Measurements from ENCODE around the gene UBTF.

UBTF gene

GRCh38 chr17:44222112-44222869, 2.8 kb upstream of the UBTF start:
- Histone ChIP-seq H3K9ac (ENCODE audit: low read depth in 1 of 2, low read length in 2 of 2) (peak overlapping the region; percentile 79 to 95), H3K9me3 (ENCODE audit: control insufficient read depth in 2 of 2, low read length in 2 of 2) (no peaks in the 10 kb centered on the region), H3K27ac (ENCODE audit: low read depth in 2 of 2, low read length in 2 of 2) (peak overlapping the region; percentile 96 to 97), H3K36me3 (ENCODE audit: control insufficient read depth in 2 of 2, insufficient read depth in 2 of 2, low read length in 2 of 2) (peaks cover 0 to 2% of the 10 kb centered on the region in 2 donors), H3K4me3 (ENCODE audit: low read length in 2 of 2) (peak overlapping the region; percentile 78 to 84), H3K27me3 (ENCODE audit: control insufficient read depth in 2 of 2, insufficient read depth in 2 of 2, low read length in 2 of 2) (no peaks in the 10 kb centered on the region), H3K4me1 (ENCODE audit: control insufficient read depth in 2 of 2, insufficient read depth in 2 of 2, low read length in 2 of 2) (peaks cover 27 to 28% of the 10 kb centered on the region in 2 donors)

GRCh38 chr17:44221862-44222111, 2.3 kb upstream of the UBTF start:
- Histone ChIP-seq H3K9ac (ENCODE audit: low read depth in 1 of 2, low read length in 2 of 2) (peak overlapping the region; percentile 79 to 95), H3K27me3 (ENCODE audit: control insufficient read depth in 2 of 2, insufficient read depth in 2 of 2, low read length in 2 of 2) (no peaks in the 10 kb centered on the region), H3K9me3 (ENCODE audit: control insufficient read depth in 2 of 2, low read length in 2 of 2) (no peaks in the 10 kb centered on the region), H3K4me3 (ENCODE audit: low read length in 2 of 2) (peak overlapping the region; percentile 78 to 84), H3K4me1 (ENCODE audit: control insufficient read depth in 2 of 2, insufficient read depth in 2 of 2, low read length in 2 of 2) (peaks cover 32% of the 10 kb centered on the region in 2 donors), H3K36me3 (ENCODE audit: control insufficient read depth in 2 of 2, insufficient read depth in 2 of 2, low read length in 2 of 2) (peaks cover 4 to 5% of the 10 kb centered on the region in 2 donors), H3K27ac (ENCODE audit: low read depth in 2 of 2, low read length in 2 of 2) (peak overlapping the region; percentile 96 to 97)

- H3K9ac ChIP-seq (ENCODE audit: low read depth in 1 of 2, low read length in 2 of 2): peak overlapping the region; percentile 79 to 95
- no peaks in the 10 kb centered on the region for H3K9me3 ChIP-seq (ENCODE audit: control insufficient read depth in 2 of 2, low read length in 2 of 2)
- H3K4me3 ChIP-seq (ENCODE audit: low read length in 2 of 2): peak overlapping the region; percentile 78 to 84
- no peaks in the 10 kb centered on the region for H3K27me3 ChIP-seq (ENCODE audit: control insufficient read depth in 2 of 2, insufficient read depth in 2 of 2, low read length in 2 of 2)
- peak overlapping the region; percentile 96 to 97 for H3K27ac ChIP-seq (ENCODE audit: low read depth in 2 of 2, low read length in 2 of 2)
- peaks cover 32 to 37% of the 10 kb centered on the region in 2 donors for H3K4me1 ChIP-seq (ENCODE audit: control insufficient read depth in 2 of 2, insufficient read depth in 2 of 2, low read length in 2 of 2)
- H3K36me3 ChIP-seq (ENCODE audit: control insufficient read depth in 2 of 2, insufficient read depth in 2 of 2, low read length in 2 of 2): peaks cover 10 to 11% of the 10 kb centered on the region in 2 donors
Measured at GRCh38 chr17:44221084-44221861, 1.8 kb upstream of the UBTF start.

GRCh38 chr17:44220213-44221083, 973 bp upstream of the UBTF start:
- Histone ChIP-seq H3K27me3 (ENCODE audit: control insufficient read depth in 2 of 2, insufficient read depth in 2 of 2, low read length in 2 of 2) (no peaks in the 10 kb centered on the region), H3K9ac (ENCODE audit: low read depth in 1 of 2, low read length in 2 of 2) (peak overlapping the region; percentile 86 to 95), H3K4me1 (ENCODE audit: control insufficient read depth in 2 of 2, insufficient read depth in 2 of 2, low read length in 2 of 2) (peaks cover 32 to 41% of the 10 kb centered on the region in 2 donors), H3K27ac (ENCODE audit: low read depth in 2 of 2, low read length in 2 of 2) (peak overlapping the region; percentile 96 to 97), H3K9me3 (ENCODE audit: control insufficient read depth in 2 of 2, low read length in 2 of 2) (no peaks in the 10 kb centered on the region), H3K36me3 (ENCODE audit: control insufficient read depth in 2 of 2, insufficient read depth in 2 of 2, low read length in 2 of 2) (peaks cover 18 to 19% of the 10 kb centered on the region in 2 donors), H3K4me3 (ENCODE audit: low read length in 2 of 2) (peak overlapping the region; percentile 78 to 84)

GRCh38 chr17:44219108-44219615, 313 bp downstream of the UBTF start:
- H3K4me1 ChIP-seq (ENCODE audit: control insufficient read depth in 2 of 2, insufficient read depth in 2 of 2, low read length in 2 of 2): peaks cover 32 to 44% of the 10 kb centered on the region in 2 donors
- peak overlapping the region; percentile 75 to 94 for H3K9ac ChIP-seq (ENCODE audit: low read depth in 1 of 2, low read length in 2 of 2)
- peaks cover 31 to 32% of the 10 kb centered on the region in 2 donors for H3K36me3 ChIP-seq (ENCODE audit: control insufficient read depth in 2 of 2, insufficient read depth in 2 of 2, low read length in 2 of 2)
- H3K27ac ChIP-seq (ENCODE audit: low read depth in 2 of 2, low read length in 2 of 2): peak overlapping the region; percentile 96 to 97
- H3K9me3 ChIP-seq (ENCODE audit: control insufficient read depth in 2 of 2, low read length in 2 of 2): no peaks in the 10 kb centered on the region
- no peaks in the 10 kb centered on the region for H3K27me3 ChIP-seq (ENCODE audit: control insufficient read depth in 2 of 2, insufficient read depth in 2 of 2, low read length in 2 of 2)
- peak overlapping the region; percentile 69 to 78 for H3K4me3 ChIP-seq (ENCODE audit: low read length in 2 of 2)

GRCh38 chr17:44218344-44219107, 949 bp downstream of the UBTF start:
- peak overlapping the region; percentile 96 to 97 for H3K27ac ChIP-seq (ENCODE audit: low read depth in 2 of 2, low read length in 2 of 2)
- H3K36me3 ChIP-seq (ENCODE audit: control insufficient read depth in 2 of 2, insufficient read depth in 2 of 2, low read length in 2 of 2): peaks cover 34 to 36% of the 10 kb centered on the region in 2 donors
- no peaks in the 10 kb centered on the region for H3K27me3 ChIP-seq (ENCODE audit: control insufficient read depth in 2 of 2, insufficient read depth in 2 of 2, low read length in 2 of 2)
- H3K4me3 ChIP-seq (ENCODE audit: low read length in 2 of 2): peak overlapping the region; percentile 76 to 78
- H3K4me1 ChIP-seq (ENCODE audit: control insufficient read depth in 2 of 2, insufficient read depth in 2 of 2, low read length in 2 of 2): peaks cover 28 to 39% of the 10 kb centered on the region in 2 donors
- H3K9ac ChIP-seq (ENCODE audit: low read depth in 1 of 2, low read length in 2 of 2): peak overlapping the region; percentile 77 to 94
- H3K9me3 ChIP-seq (ENCODE audit: control insufficient read depth in 2 of 2, low read length in 2 of 2): no peaks in the 10 kb centered on the region

GRCh38 chr17:44217738-44218343, 1.6 kb downstream of the UBTF start:
- H3K36me3 ChIP-seq (ENCODE audit: control insufficient read depth in 2 of 2, insufficient read depth in 2 of 2, low read length in 2 of 2): peaks cover 38 to 39% of the 10 kb centered on the region in 2 donors
- peaks cover 22 to 32% of the 10 kb centered on the region in 2 donors for H3K4me1 ChIP-seq (ENCODE audit: control insufficient read depth in 2 of 2, insufficient read depth in 2 of 2, low read length in 2 of 2)
- H3K9ac ChIP-seq (ENCODE audit: low read depth in 1 of 2, low read length in 2 of 2): peak overlapping the region; percentile 72 to 77
- H3K27ac ChIP-seq (ENCODE audit: low read depth in 2 of 2, low read length in 2 of 2): peak overlapping the region; percentile 96 to 97
- H3K9me3 ChIP-seq (ENCODE audit: control insufficient read depth in 2 of 2, low read length in 2 of 2): no peaks in the 10 kb centered on the region
- peak overlapping the region; percentile 50 to 76 for H3K4me3 ChIP-seq (ENCODE audit: low read length in 2 of 2)
- H3K27me3 ChIP-seq (ENCODE audit: control insufficient read depth in 2 of 2, insufficient read depth in 2 of 2, low read length in 2 of 2): no peaks in the 10 kb centered on the region

GRCh38 chr17:44216694-44217093, 2.8 kb downstream of the UBTF start:
- Histone ChIP-seq H3K4me1 (ENCODE audit: control insufficient read depth in 2 of 2, insufficient read depth in 2 of 2, low read length in 2 of 2) (peaks cover 14 to 26% of the 10 kb centered on the region in 2 donors), H3K27me3 (ENCODE audit: control insufficient read depth in 2 of 2, insufficient read depth in 2 of 2, low read length in 2 of 2) (no peaks in the 10 kb centered on the region), H3K9ac (ENCODE audit: low read depth in 1 of 2, low read length in 2 of 2) (peak overlapping the region in 1 of 2 donors; percentile 14), H3K9me3 (ENCODE audit: control insufficient read depth in 2 of 2, low read length in 2 of 2) (no peaks in the 10 kb centered on the region), H3K4me3 (ENCODE audit: low read length in 2 of 2) (peak overlapping the region in 1 of 2 donors; percentile 31), H3K27ac (ENCODE audit: low read depth in 2 of 2, low read length in 2 of 2) (peak overlapping the region in 1 of 2 donors; percentile 63), H3K36me3 (ENCODE audit: control insufficient read depth in 2 of 2, insufficient read depth in 2 of 2, low read length in 2 of 2) (peaks cover 39 to 40% of the 10 kb centered on the region in 2 donors)

GRCh38 chr17:44216173-44216572, 3.3 kb downstream of the UBTF start:
- H3K36me3 ChIP-seq (ENCODE audit: control insufficient read depth in 2 of 2, insufficient read depth in 2 of 2, low read length in 2 of 2): peaks cover 44 to 45% of the 10 kb centered on the region in 2 donors
- H3K9ac ChIP-seq (ENCODE audit: low read depth in 1 of 2, low read length in 2 of 2): no peak overlapping the region
- peak overlapping the region in 1 of 2 donors; percentile 31 for H3K4me3 ChIP-seq (ENCODE audit: low read length in 2 of 2)
- no peaks in the 10 kb centered on the region for H3K9me3 ChIP-seq (ENCODE audit: control insufficient read depth in 2 of 2, low read length in 2 of 2)
- peak overlapping the region in 1 of 2 donors; percentile 63 for H3K27ac ChIP-seq (ENCODE audit: low read depth in 2 of 2, low read length in 2 of 2)
- peaks cover 14 to 26% of the 10 kb centered on the region in 2 donors for H3K4me1 ChIP-seq (ENCODE audit: control insufficient read depth in 2 of 2, insufficient read depth in 2 of 2, low read length in 2 of 2)
- no peaks in the 10 kb centered on the region for H3K27me3 ChIP-seq (ENCODE audit: control insufficient read depth in 2 of 2, insufficient read depth in 2 of 2, low read length in 2 of 2)
